Activated naive CD8-positive, alpha-beta T cell treated with anti-CD3 and anti-CD28 coated beads, Interleukin-2, amount 50 U/mL, for 16 hours (primary cell): ENCODE results near the gene OR5D13.

ENCODE experiments used
- DNase-seq: peaks from one replicate; pipeline ENCODE4 v3.0.0-alpha.2; 2020; ENCODE audit warnings: low read depth, low spot score

OR5D13 gene, protein sequence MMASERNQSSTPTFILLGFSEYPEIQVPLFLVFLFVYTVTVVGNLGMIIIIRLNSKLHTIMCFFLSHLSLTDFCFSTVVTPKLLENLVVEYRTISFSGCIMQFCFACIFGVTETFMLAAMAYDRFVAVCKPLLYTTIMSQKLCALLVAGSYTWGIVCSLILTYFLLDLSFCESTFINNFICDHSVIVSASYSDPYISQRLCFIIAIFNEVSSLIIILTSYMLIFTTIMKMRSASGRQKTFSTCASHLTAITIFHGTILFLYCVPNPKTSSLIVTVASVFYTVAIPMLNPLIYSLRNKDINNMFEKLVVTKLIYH

GRCh38 chr11:55773138-55773537 is at the start of gene OR5D13:
TSS of gene OR5D13 (plus strand) at chr11:55773438. CDS start at chr11:55773438, 0 bp downstream.
- no peak for DNase-seq

- no peak for DNase-seq
Measured at GRCh38 chr11:55726715-55727324, 46.4 kb upstream of the OR5D13 start.

GRCh38 chr11:55732936-55733335 is 40.3 kb upstream of the OR5D13 start:
- DNase-seq: no peak

- no peak for DNase-seq
Measured at GRCh38 chr11:55791606-55792005, 18.4 kb downstream of the OR5D13 start.

- DNase-seq: no peak
Measured at GRCh38 chr11:55793321-55793720, 20.1 kb downstream of the OR5D13 start.

- no peak for DNase-seq
Measured at GRCh38 chr11:55795256-55795655, 22.0 kb downstream of the OR5D13 start, which contains the start of gene OR5D14. TSS of gene OR5D14 (plus strand) at chr11:55795556. CDS start at chr11:55795556, 0 bp downstream.

DNA sequence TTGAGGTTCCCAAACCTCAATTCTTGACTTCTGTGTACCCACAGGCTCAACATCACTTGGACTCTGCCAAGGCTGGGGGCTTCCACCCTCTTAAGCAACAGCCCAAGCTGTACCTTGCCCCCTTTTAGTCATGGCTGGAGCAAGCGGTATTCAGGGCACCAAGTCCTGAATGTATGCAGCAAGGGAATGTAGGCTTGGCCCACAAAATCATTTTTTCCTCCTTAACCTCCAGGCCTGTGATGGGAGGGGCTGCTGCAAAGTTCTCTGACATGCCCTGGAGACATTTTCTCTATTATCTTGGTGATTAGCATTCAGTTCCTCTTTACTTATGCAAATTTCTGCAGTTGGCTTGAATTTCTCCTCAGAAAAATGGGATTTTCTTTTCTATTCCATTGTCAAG is 33.0 kb downstream of the OR5D13 start:
- no peak for DNase-seq

DNA sequence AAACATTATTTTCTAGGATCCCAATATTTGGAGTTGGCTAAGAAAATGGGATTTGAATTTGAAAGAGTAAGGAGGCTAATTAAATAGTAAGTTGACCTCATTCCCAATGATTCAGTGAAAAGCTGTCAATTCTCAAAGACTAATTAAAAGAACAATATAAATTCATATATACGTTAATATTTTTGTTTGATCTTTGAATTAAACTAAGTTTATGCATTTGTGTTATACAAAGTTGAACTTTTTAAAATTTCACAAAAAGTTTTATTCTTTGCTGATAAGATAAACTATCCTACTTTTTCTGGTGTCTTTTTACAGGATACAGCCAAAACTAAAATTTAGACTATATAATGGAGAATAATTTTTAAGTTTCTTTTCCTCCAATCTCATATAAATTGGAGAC is 37.8 kb downstream of the OR5D13 start, which contains the start of gene OR5L1:
OR5L1 (plus strand) TSS at position 301 of the 400 bp plus-strand sequence. CDS start 100 bp downstream, outside the sequence.
- DNase-seq: no peak

GRCh38 chr11:55819330-55819729 is 46.1 kb downstream of the OR5D13 start, which contains the start of gene OR5D18:
TSS of gene OR5D18 (plus strand) at chr11:55819630. CDS start at chr11:55819630, 0 bp downstream.
- no peak for DNase-seq
